WTC11 (cell line): ENCODE measurements around the gene PON1.

Experiments used
- GTF2I ChIP-seq: fragments of 250-450 bp; sonication (Bioruptor Pico); conservative IDR thresholded peaks from 2 replicates; pipeline ENCODE4 v1.4.0; 2021; ENCODE audit warnings: mild to moderate bottlenecking
- TF ChIP-seq, protein P1 (sequence below): fragments of 200-600 bp; IDR thresholded peaks from 2 replicates; pipeline ENCODE4 v1.8.0; 2022; ENCODE audit warnings: antibody characterized with exemption

DNA sequence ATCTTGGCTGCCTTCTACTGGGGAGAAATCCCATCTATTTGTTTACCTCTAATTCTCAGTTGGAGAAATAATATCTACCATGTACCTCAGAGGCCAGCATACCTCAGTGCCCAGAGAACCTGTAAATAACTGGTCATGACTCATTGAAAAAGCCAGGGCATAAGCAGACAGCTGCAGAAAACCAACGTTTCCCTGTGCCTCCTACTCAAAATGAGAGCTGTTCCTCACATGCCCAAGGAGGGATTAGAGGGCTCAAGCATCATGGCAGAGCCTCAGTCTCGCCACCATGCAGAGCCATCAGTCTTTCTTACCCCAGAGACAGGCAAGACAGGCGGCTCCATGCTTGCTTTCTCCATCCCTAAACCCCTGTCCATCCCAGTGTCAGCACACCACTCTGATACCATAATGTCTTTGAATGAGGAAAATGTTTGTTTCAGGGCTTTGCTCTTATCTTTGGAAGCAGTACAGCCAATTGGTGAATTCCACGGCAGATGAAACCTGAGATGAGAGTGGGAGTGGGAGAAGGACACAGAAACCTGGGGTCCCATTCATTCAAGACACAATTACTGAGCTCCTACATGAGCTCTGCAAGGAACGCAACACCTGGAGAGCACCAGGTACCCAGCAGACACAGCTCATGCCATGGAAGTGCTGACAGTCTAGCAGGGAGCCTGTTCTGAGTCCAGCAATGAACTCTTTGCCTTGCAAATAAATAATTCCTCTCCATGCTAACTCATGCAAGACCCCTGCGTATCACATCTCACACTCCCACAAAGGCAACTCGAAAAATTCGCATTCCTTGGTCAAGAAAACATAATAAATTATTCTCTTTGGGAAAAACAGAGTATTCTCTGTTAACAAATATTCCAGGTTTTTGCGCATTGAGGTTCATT lies 21.1 kb downstream of the PON1 start:
- TF ChIP-seq, protein P1, sequence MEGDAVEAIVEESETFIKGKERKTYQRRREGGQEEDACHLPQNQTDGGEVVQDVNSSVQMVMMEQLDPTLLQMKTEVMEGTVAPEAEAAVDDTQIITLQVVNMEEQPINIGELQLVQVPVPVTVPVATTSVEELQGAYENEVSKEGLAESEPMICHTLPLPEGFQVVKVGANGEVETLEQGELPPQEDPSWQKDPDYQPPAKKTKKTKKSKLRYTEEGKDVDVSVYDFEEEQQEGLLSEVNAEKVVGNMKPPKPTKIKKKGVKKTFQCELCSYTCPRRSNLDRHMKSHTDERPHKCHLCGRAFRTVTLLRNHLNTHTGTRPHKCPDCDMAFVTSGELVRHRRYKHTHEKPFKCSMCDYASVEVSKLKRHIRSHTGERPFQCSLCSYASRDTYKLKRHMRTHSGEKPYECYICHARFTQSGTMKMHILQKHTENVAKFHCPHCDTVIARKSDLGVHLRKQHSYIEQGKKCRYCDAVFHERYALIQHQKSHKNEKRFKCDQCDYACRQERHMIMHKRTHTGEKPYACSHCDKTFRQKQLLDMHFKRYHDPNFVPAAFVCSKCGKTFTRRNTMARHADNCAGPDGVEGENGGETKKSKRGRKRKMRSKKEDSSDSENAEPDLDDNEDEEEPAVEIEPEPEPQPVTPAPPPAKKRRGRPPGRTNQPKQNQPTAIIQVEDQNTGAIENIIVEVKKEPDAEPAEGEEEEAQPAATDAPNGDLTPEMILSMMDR, result no peak
- TF ChIP-seq GTF2I (CRISPR knock-in tag), result no peak
